GM12878 (cell line): ENCODE results near the gene HLA-DQB1. TPM values are rescaled to one million over a fixed set of nuclear protein-coding genes. Genes with fewer than 3 reads are reported as not detected.

ENCODE experiments used
- ATAC-seq: fragments of 200-7000 bp; cut with Tn5 transposase; 3 replicates; pipeline ENCODE4 v1.9.1; 2020; ENCODE audit warnings: mild to moderate bottlenecking, moderate library complexity
- BruUV-seq: library from RNA; stranded (reverse); fragments of 400-500 nt; replicated peaks from 2 replicates; lab custom pipeline; 2021; lab: Mats Ljungman, UMichigan
- CTCF ChIA-PET: fragments of 300-600 bp; sonication (Branson Sonifier 250); formaldehyde crosslinking; extraction: SDS; loops from one replicate; lab custom pipeline; 2021; ENCODE audit warnings: inconsistent platforms; lab: Yijun Ruan, JAX
- POLR2A ChIA-PET: fragments of 350-600 bp; formaldehyde crosslinking; extraction: SDS; loops from one replicate; lab custom pipeline; 2021; ENCODE audit warnings: inconsistent platforms; lab: Charles Lee
- RAD21 ChIA-PET: fragments of 300-600 bp; sonication (Branson Sonifier 250); formaldehyde crosslinking; loops from one replicate; lab custom pipeline; 2023; ENCODE audit warnings: antibody characterized with exemption; ENCODE audit not compliant: unreplicated experiment; lab: Charles Lee
- SMC1A ChIA-PET: fragments of 300-600 bp; sonication (Branson Sonifier 250); formaldehyde crosslinking; loops from one replicate; lab custom pipeline; 2023; ENCODE audit not compliant: unreplicated experiment, uncharacterized antibody; lab: Charles Lee
- DNase-seq: peaks from one replicate; pipeline ENCODE4 v3.0.0-alpha.2; 2011; ENCODE audit warnings: low read depth, low spot score
- FAIRE-seq: peaks from 3 replicates; lab custom pipeline; 2011; peaks lifted over from hg19 to GRCh38; lab: Jason Lieb, UNC
- H2AFZ ChIP-seq: 2 replicates; pipeline ENCODE4 v1.6.0; 2011; ENCODE audit warnings: low read depth, low read length, control low read depth; ENCODE audit not compliant: control insufficient read depth
- H3K27ac ChIP-seq: 2 replicates; pipeline ENCODE4 v1.5.1; 2011; ENCODE audit warnings: control low read depth; ENCODE audit not compliant: control insufficient read depth, insufficient read depth
- H3K27me3 ChIP-seq, 2 experiments: replicated peaks in 1 of 2; 2 replicates each; pipeline versions ENCODE4 v1.6.0 to v1.6.1; 2011; ENCODE audit warnings: low read length in 1 of 2; ENCODE audit not compliant: control insufficient read depth in 2 of 2, insufficient read depth in 2 of 2
- H3K36me3 ChIP-seq, 2 experiments: 2 replicates each; pipeline ENCODE4 v1.5.1; 2011; ENCODE audit warnings: low read length in 1 of 2; ENCODE audit not compliant: control insufficient read depth in 2 of 2, insufficient read depth in 2 of 2
- H3K4me1 ChIP-seq: 2 replicates; pipeline ENCODE4 v1.6.1; 2011; ENCODE audit warnings: mild to moderate bottlenecking, low read length, moderate library complexity, mixed read lengths; ENCODE audit not compliant: control insufficient read depth, insufficient read depth
- H3K4me2 ChIP-seq: 2 replicates; pipeline ENCODE4 v1.6.0; 2011; ENCODE audit warnings: control low read depth; ENCODE audit not compliant: control insufficient read depth, insufficient read depth
- H3K4me3 ChIP-seq: fragments of 200-600 bp; sonication (generic); 2 replicates; pipeline ENCODE4 v1.5.1; 2016
- H3K79me2 ChIP-seq: 2 replicates; pipeline ENCODE4 v1.6.0; 2011; ENCODE audit warnings: low read length; ENCODE audit not compliant: control insufficient read depth, insufficient read depth
- H3K9ac ChIP-seq: 2 replicates; pipeline ENCODE4 v1.8.0; 2011; ENCODE audit warnings: low read length, control low read depth, mixed read lengths; ENCODE audit not compliant: control insufficient read depth, insufficient read depth
- H3K9me3 ChIP-seq: replicated peaks from 3 replicates; pipeline ENCODE4 v1.5.1; 2011; ENCODE audit warnings: mild to moderate bottlenecking, low read length; ENCODE audit not compliant: control insufficient read depth, insufficient read depth
- H4K20me1 ChIP-seq: 2 replicates; pipeline ENCODE4 v1.6.0; 2011; ENCODE audit not compliant: control insufficient read depth, insufficient read depth
- CBFB ChIP-seq: IDR thresholded peaks from 2 replicates; pipeline ENCODE4 v1.6.1; 2016; ENCODE audit warnings: antibody characterized with exemption, low read depth
- CBX5 ChIP-seq: sonication (generic); IDR thresholded peaks from 2 replicates; pipeline ENCODE4 v1.6.1; 2016; ENCODE audit warnings: low read depth, moderate library complexity, mild to moderate bottlenecking, inconsistent platforms
- CHD1 ChIP-seq: IDR thresholded peaks from 2 replicates; pipeline ENCODE4 v1.6.1; 2012; ENCODE audit warnings: low read depth, low read length, improper control_type of control experiment
- CHD4 ChIP-seq: fragments of 200-600 bp; sonication (generic); IDR thresholded peaks from 2 replicates; pipeline ENCODE4 v1.6.1; 2016; ENCODE audit warnings: mild to moderate bottlenecking
- FOXM1 ChIP-seq: IDR thresholded peaks from 2 replicates; pipeline ENCODE4 v1.6.1; 2012; ENCODE audit warnings: low read depth, mild to moderate bottlenecking, inconsistent platforms, low read length, moderate library complexity
- HDAC6 ChIP-seq: fragments of 200-600 bp; sonication (generic); IDR thresholded peaks from one replicate; pipeline ENCODE4 v1.8.0; 2017; ENCODE audit warnings: antibody characterized with exemption; ENCODE audit not compliant: unreplicated experiment
- IKZF1 ChIP-seq: fragments of 450-650 bp; conservative IDR thresholded peaks from 2 replicates; pipeline ENCODE4 v1.6.1; 2017; ENCODE audit warnings: antibody characterized with exemption, mild to moderate bottlenecking
- MXI1 ChIP-seq: fragments of 150-350 bp; IDR thresholded peaks from 2 replicates; pipeline ENCODE4 v1.6.1; 2011; ENCODE audit warnings: low read depth, mild to moderate bottlenecking, inconsistent platforms, low read length, improper control_type of control experiment
- NFYA ChIP-seq: IDR thresholded peaks from 2 replicates; pipeline ENCODE4 v1.6.1; 2011; ENCODE audit warnings: low read depth, mild to moderate bottlenecking, low read length, improper control_type of control experiment, borderline replicate concordance
- NFYB ChIP-seq: IDR thresholded peaks from 2 replicates; pipeline ENCODE4 v1.6.1; 2011; ENCODE audit warnings: low read depth, mild to moderate bottlenecking, low read length, improper control_type of control experiment, moderate library complexity; ENCODE audit not compliant: insufficient read depth
- NR2C1 ChIP-seq: fragments of 450-650 bp; IDR thresholded peaks from 2 replicates; pipeline ENCODE4 v1.6.1; 2017; ENCODE audit warnings: antibody characterized with exemption, mild to moderate bottlenecking, moderate library complexity
- POLR2AphosphoS2 ChIP-seq: IDR thresholded peaks from 2 replicates; pipeline ENCODE4 v1.6.1; 2011; ENCODE audit warnings: low read depth, mild to moderate bottlenecking, low read length, improper control_type of control experiment, moderate library complexity
- SIN3A ChIP-seq: IDR thresholded peaks from 2 replicates; pipeline ENCODE4 v1.6.1; 2012; ENCODE audit warnings: low read depth, low read length, improper control_type of control experiment
- ZBTB4 ChIP-seq: fragments of 450-650 bp; formaldehyde crosslinking; IDR thresholded peaks from 2 replicates; pipeline ENCODE4 v1.4.0; 2022; ENCODE audit warnings: mild to moderate bottlenecking, moderate library complexity
- ZNF207 ChIP-seq: fragments of 450-650 bp; IDR thresholded peaks from 2 replicates; pipeline ENCODE4 v1.6.1; 2014; ENCODE audit warnings: antibody characterized with exemption, mild to moderate bottlenecking, borderline replicate concordance
- ZNF622 ChIP-seq: fragments of 450-650 bp; IDR thresholded peaks from 2 replicates; pipeline ENCODE4 v1.6.1; 2017; ENCODE audit warnings: mild to moderate bottlenecking, inconsistent platforms
- WGBS: methylation state at CpG from one replicate; pipeline ENCODE4 v1.1.6; 2016; ENCODE audit warnings: low lambda C conversion rate; ENCODE audit not compliant: insufficient replicate concordance, insufficient coverage; ENCODE audit errors: missing lambda C conversion rate; 5-methylcytosine and 5-hydroxymethylcytosine counted together
- in situ Hi-C: fragments of 300-500 bp; cut with MboI; formaldehyde crosslinking; loops from 9 replicates; pipeline ENCODE4 v1.14.3; 2018; ENCODE audit warnings: mixed read lengths
- intact Hi-C: fragments of 100-400 bp; cut with micrococcal nuclease; formaldehyde crosslinking; loops from one replicate; pipeline ENCODE4 v1.14.2; 2022; ENCODE audit not compliant: unreplicated experiment
- polyA plus RNA-seq, 11 experiments: library from polyadenylated mRNA; depleted of rRNA in 4 of 11; unstranded in 6 of 11; stranded (reverse) in 5 of 11; fragments of >200 nt; fragmentation: Nextera tagmentation in 4 of 11; fragmentation: Illumina TruSeq in 1 of 11; extraction: Ambion mirVana in 4 of 11; extraction: Trizol in 1 of 11; gene quantifications; 1 replicate in 1 of 11; 2 replicates in 10 of 11; pipeline versions ENCODE4 v1.2.1 to v1.2.3, GENCODE V29; 2011 to 2016; ENCODE audit warnings: inconsistent platforms in 2 of 11, missing spikeins in 2 of 11, low read depth in 1 of 11
- total RNA-seq, 4 experiments: library from RNA; depleted of rRNA in 3 of 4; stranded (reverse); fragments of >200 nt in 3 of 4; fragmentation: Illumina TruSeq in 1 of 4; extraction: Trizol in 1 of 4; gene quantifications; 2 replicates each; pipeline versions ENCODE4 v1.2.1 to v1.2.3, GENCODE V29; 2013 to 2021
- TF ChIP-seq, protein P1 (sequence below): fragments of 450-650 bp; conservative IDR thresholded peaks from 2 replicates; pipeline ENCODE4 v1.6.1; 2017; ENCODE audit warnings: mild to moderate bottlenecking, moderate library complexity

HLA-DQB1 gene
- total and polyA plus RNA-seq, 10 of the 15 experiments (the other 5 are each of a cell fraction or from before 2014, with no cell fraction given): 38.1 to 403 (median 91.4) TPM

DNA sequence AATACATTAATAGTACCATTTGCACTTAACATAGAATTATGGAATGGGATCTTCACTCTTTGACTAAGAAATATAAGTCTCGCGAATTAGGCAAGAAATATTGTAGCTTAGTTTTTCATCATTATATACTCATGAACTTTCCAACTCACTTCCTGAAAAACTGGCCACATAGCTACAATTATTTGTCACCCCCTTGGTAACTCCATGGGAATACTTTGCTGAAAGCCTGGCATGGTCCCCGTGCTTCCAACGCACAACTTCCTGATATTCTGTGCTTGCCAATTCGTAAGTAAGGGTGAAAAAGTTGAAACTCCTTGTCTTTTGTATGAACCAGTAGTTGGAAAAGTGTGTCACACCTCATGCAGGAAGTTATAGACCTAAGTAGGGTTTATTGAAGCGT is 53.0 kb downstream of the HLA-DQB1 start:
- ChIA-PET RAD21 (interaction anchor here (0.6 to 2.1 kb wide), 4 partner anchors 10 to 177 kb away, joined by 3 to 7 read pairs (median 3); no protein-coding TSS in a partner anchor), CTCF (interaction anchor here (0.9 to 1.4 kb wide), 2 partner anchors 9 to 25 kb away, joined by 3 to 7 read pairs; no protein-coding TSS in a partner anchor), POLR2A (interaction anchor here (0.9 to 3.0 kb wide), 3 partner anchors 10 to 53 kb away, joined by 3 to 9 read pairs (median 3); partner anchors contain the start of genes HLA-DQB1 and HLA-DRB1), SMC1A (interaction anchor here (0.7 to 2.0 kb wide), 2 partner anchors 9 to 79 kb away, joined by 5 to 10 read pairs; no protein-coding TSS in a partner anchor)
- H3K4me1 ChIP-seq: peaks cover 10% of the 10 kb centered on the region
- H2AFZ ChIP-seq: no peak overlapping the region
- no peaks in the 10 kb centered on the region for H4K20me1 ChIP-seq
- H3K9me3 ChIP-seq: peaks cover 7% of the 10 kb centered on the region; the same call in 2 of the 3 replicates
- no peak overlapping the region for H3K4me2 ChIP-seq
- no peak overlapping the region for H3K4me3 ChIP-seq
- no peak overlapping the region for H3K27ac ChIP-seq
- H3K79me2 ChIP-seq: peaks cover 4% of the 10 kb centered on the region
- ATAC-seq: no peak
- no peak overlapping the region for H3K9ac ChIP-seq
- no peak for FAIRE-seq
- H3K27me3 ChIP-seq: no peaks in the 10 kb centered on the region
- in situ Hi-C loops (loop anchor here (10.0 to 25.0 kb wide), 2 partner anchors 331 to 1051 kb away; partner anchors contain the start of genes HLA-DMB and LTA), intact Hi-C loops (no loop called here)
- BruUV-seq: no TSS peak
- WGBS: 43% methylated on average over 6 of the region's 6 CpGs
- H3K36me3 ChIP-seq: no peaks in the 10 kb centered on the region
- DNase-seq: no peak
- TF ChIP-seq MXI1 (no peak), ZNF622 (no peak), CHD4 (no peak), ZBTB4 (CRISPR knock-in tag) (no peak), NFYA (no peak), FOXM1 (no peak), POLR2AphosphoS2 (no peak), HDAC6 (no peak), NR2C1 (no peak), NFYB (no peak), CHD1 (no peak), CBFB (no peak), SIN3A (no peak), IKZF1 (no peak), CBX5 (no peak), ZNF207 (no peak)
- TF ChIP-seq, protein P1, sequence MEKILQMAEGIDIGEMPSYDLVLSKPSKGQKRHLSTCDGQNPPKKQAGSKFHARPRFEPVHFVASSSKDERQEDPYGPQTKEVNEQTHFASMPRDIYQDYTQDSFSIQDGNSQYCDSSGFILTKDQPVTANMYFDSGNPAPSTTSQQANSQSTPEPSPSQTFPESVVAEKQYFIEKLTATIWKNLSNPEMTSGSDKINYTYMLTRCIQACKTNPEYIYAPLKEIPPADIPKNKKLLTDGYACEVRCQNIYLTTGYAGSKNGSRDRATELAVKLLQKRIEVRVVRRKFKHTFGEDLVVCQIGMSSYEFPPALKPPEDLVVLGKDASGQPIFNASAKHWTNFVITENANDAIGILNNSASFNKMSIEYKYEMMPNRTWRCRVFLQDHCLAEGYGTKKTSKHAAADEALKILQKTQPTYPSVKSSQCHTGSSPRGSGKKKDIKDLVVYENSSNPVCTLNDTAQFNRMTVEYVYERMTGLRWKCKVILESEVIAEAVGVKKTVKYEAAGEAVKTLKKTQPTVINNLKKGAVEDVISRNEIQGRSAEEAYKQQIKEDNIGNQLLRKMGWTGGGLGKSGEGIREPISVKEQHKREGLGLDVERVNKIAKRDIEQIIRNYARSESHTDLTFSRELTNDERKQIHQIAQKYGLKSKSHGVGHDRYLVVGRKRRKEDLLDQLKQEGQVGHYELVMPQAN: no peak
